H1 (cell line): ENCODE data around the gene HKDC1. TPM values are rescaled to one million over a fixed set of nuclear protein-coding genes. Genes with fewer than 3 reads are reported as not detected.

Experiments used
- CTCF ChIA-PET: fragments of 300-600 bp; sonication (Branson Sonifier 250); formaldehyde crosslinking; loops from one replicate; lab custom pipeline; 2021; ENCODE audit not compliant: partially characterized antibody; lab: Charles Lee
- POLR2A ChIA-PET: fragments of 300-600 bp; sonication (Branson Sonifier 250); formaldehyde crosslinking; loops from one replicate; lab custom pipeline; 2021; ENCODE audit warnings: inconsistent platforms; ENCODE audit not compliant: partially characterized antibody; lab: Charles Lee
- DNase-seq, 2 experiments: peaks; one replicate each; pipeline versions ENCODE4 v3.0.0 to v3.0.0-alpha.2; 2010 to 2022; ENCODE audit warnings: low spot score in 2 of 2, low read depth in 1 of 2, mixed read lengths in 1 of 2
- FAIRE-seq: peaks from 2 replicates; lab custom pipeline; 2011; peaks lifted over from hg19 to GRCh38; lab: Jason Lieb, UNC
- H2AFZ ChIP-seq: 2 replicates; pipeline ENCODE4 v1.8.1; 2012; ENCODE audit warnings: low read length, inconsistent platforms
- H2AK5ac ChIP-seq: 2 replicates; pipeline ENCODE4 v1.6.1; 2013; ENCODE audit warnings: low read depth, low read length
- H2BK120ac ChIP-seq: replicated peaks from 2 replicates; pipeline ENCODE3; 2013; ENCODE audit warnings: low read depth, low read length, inconsistent platforms
- H2BK12ac ChIP-seq: 2 replicates; pipeline ENCODE4 v1.6.1; 2013; ENCODE audit warnings: low read depth, low read length
- H2BK15ac ChIP-seq: 2 replicates; pipeline ENCODE4 v1.6.1; 2013; ENCODE audit warnings: low read length
- H2BK20ac ChIP-seq: 2 replicates; pipeline ENCODE4 v1.6.1; 2013; ENCODE audit warnings: low read length
- H2BK5ac ChIP-seq: 2 replicates; pipeline ENCODE4 v1.6.1; 2013; ENCODE audit warnings: low read depth, low read length
- H3K14ac ChIP-seq: 2 replicates; pipeline ENCODE4 v1.6.1; 2013; ENCODE audit warnings: inconsistent platforms; ENCODE audit not compliant: insufficient read length
- H3K18ac ChIP-seq: 2 replicates; pipeline ENCODE4 v1.6.1; 2013; ENCODE audit warnings: low read length; ENCODE audit errors: extremely low read depth
- H3K23ac ChIP-seq: 2 replicates; pipeline ENCODE4 v1.6.1; 2013; ENCODE audit warnings: inconsistent platforms; ENCODE audit not compliant: insufficient read length
- H3K23me2 ChIP-seq: 2 replicates; pipeline ENCODE4 v1.6.1; 2013; ENCODE audit warnings: low read depth, low read length
- H3K27ac ChIP-seq: 2 replicates; pipeline ENCODE4 v1.6.1; 2011; ENCODE audit warnings: low read depth, low read length, inconsistent platforms
- H3K27me3 ChIP-seq, 4 experiments: replicated peaks in 1 of 4; 1 replicate in 1 of 4; 2 replicates in 3 of 4; pipeline versions ENCODE4 v1.6.1 to v1.8.1; 2011 to 2013; ENCODE audit warnings: low read length in 3 of 4, mild to moderate bottlenecking in 3 of 4, inconsistent platforms in 2 of 4, mixed read lengths in 2 of 4, moderate library complexity in 1 of 4; ENCODE audit not compliant: control insufficient read depth in 3 of 4, insufficient read depth in 3 of 4; ENCODE audit errors: extremely low read depth in 1 of 4
- H3K36me3 ChIP-seq, 4 experiments: 2 replicates each; pipeline versions ENCODE4 v1.6.1 to v1.8.1; 2011 to 2013; ENCODE audit warnings: mild to moderate bottlenecking in 4 of 4, low read length in 3 of 4, moderate library complexity in 2 of 4, control low read depth in 1 of 4, inconsistent platforms in 1 of 4; ENCODE audit not compliant: insufficient read depth in 4 of 4, control insufficient read depth in 2 of 4
- H3K4ac ChIP-seq: replicated peaks from 2 replicates; pipeline ENCODE3; 2013; ENCODE audit warnings: low read length, low read depth, mixed read lengths, inconsistent platforms; ENCODE audit not compliant: insufficient read length
- H3K4me1 ChIP-seq, 4 experiments: replicated peaks in 1 of 4; 1 replicate in 1 of 4; 2 replicates in 3 of 4; pipeline versions ENCODE4 v1.6.1 to v1.8.1; 2011 to 2013; ENCODE audit warnings: low read length in 3 of 4, inconsistent platforms in 2 of 4, mixed read lengths in 1 of 4; ENCODE audit not compliant: insufficient read depth in 4 of 4, control insufficient read depth in 3 of 4
- H3K4me2 ChIP-seq, 2 experiments: 2 replicates each; pipeline versions ENCODE4 v1.6.1 to v1.8.1; 2011 to 2013; ENCODE audit warnings: low read depth in 2 of 2, low read length in 2 of 2, control low read depth in 1 of 2, inconsistent platforms in 1 of 2, mild to moderate bottlenecking in 1 of 2; ENCODE audit not compliant: insufficient read depth in 1 of 2
- H3K4me3 ChIP-seq, 4 experiments: fragments of 200-600, 300-600 bp in 1 of 4; sonication (generic), shearing (Covaris generic), sonication (Bioruptor Twin) in 1 of 4; 2 replicates each; pipeline versions ENCODE4 v1.5.1 to v1.8.1; 2011 to 2016; ENCODE audit warnings: low read length in 4 of 4, low read depth in 3 of 4, control low read depth in 2 of 4, inconsistent platforms in 2 of 4, mild to moderate bottlenecking in 2 of 4, mixed read lengths in 1 of 4, moderate library complexity in 1 of 4; ENCODE audit not compliant: insufficient read depth in 2 of 4; ENCODE audit errors: extremely low read depth in 1 of 4
- H3K56ac ChIP-seq: replicated peaks from 2 replicates; pipeline ENCODE3; 2013; ENCODE audit warnings: low read depth, mild to moderate bottlenecking, mixed read lengths, low read length, inconsistent platforms; ENCODE audit not compliant: insufficient read length
- H3K79me1 ChIP-seq: 2 replicates; pipeline ENCODE4 v1.6.1; 2013; ENCODE audit warnings: low read depth, low read length, control low read depth
- H3K79me2 ChIP-seq, 2 experiments: 2 replicates each; pipeline versions ENCODE4 v1.6.1 to v1.8.1; 2012 to 2013; ENCODE audit warnings: low read length in 2 of 2, mild to moderate bottlenecking in 2 of 2, inconsistent platforms in 1 of 2; ENCODE audit not compliant: insufficient read depth in 2 of 2, control insufficient read depth in 1 of 2
- H3K9ac ChIP-seq, 4 experiments: replicated peaks in 1 of 4; 1 replicate in 1 of 4; 2 replicates in 3 of 4; pipeline versions ENCODE4 v1.6.1 to v1.8.1; 2011 to 2013; ENCODE audit warnings: low read depth in 3 of 4, low read length in 3 of 4, control low read depth in 2 of 4, mild to moderate bottlenecking in 2 of 4, moderate library complexity in 2 of 4, inconsistent platforms in 1 of 4; ENCODE audit errors: extremely low read depth in 1 of 4
- H3K9me3 ChIP-seq, 2 experiments: 2 replicates each; pipeline versions ENCODE4 v1.6.1 to v1.8.1; 2012 to 2013; ENCODE audit warnings: mild to moderate bottlenecking in 2 of 2, moderate library complexity in 2 of 2, control low read depth in 1 of 2, inconsistent platforms in 1 of 2, low read depth in 1 of 2, low read length in 1 of 2, mixed read lengths in 1 of 2; ENCODE audit not compliant: insufficient read depth in 2 of 2
- H4K20me1 ChIP-seq, 2 experiments: replicated peaks in 1 of 2; 2 replicates each; pipeline versions ENCODE3 to v1.8.1; 2011 to 2013; ENCODE audit warnings: inconsistent platforms in 2 of 2, low read length in 2 of 2, mild to moderate bottlenecking in 1 of 2; ENCODE audit not compliant: insufficient read depth in 2 of 2, control insufficient read depth in 1 of 2
- H4K5ac ChIP-seq: 2 replicates; pipeline ENCODE4 v1.6.1; 2013; ENCODE audit warnings: low read length, low read depth, mixed read lengths, inconsistent platforms; ENCODE audit not compliant: insufficient read length
- H4K8ac ChIP-seq: 2 replicates; pipeline ENCODE4 v1.8.0; 2013; ENCODE audit warnings: mild to moderate bottlenecking, moderate library complexity, low read length, inconsistent platforms; ENCODE audit not compliant: insufficient read depth; ENCODE audit errors: extremely low read depth
- H4K91ac ChIP-seq: replicated peaks from 2 replicates; pipeline ENCODE3; 2013; ENCODE audit warnings: low read length, mixed read lengths, inconsistent platforms; ENCODE audit not compliant: insufficient read length
- GTF2F1 ChIP-seq: IDR thresholded peaks from 2 replicates; pipeline ENCODE4 v1.6.1; 2012; ENCODE audit warnings: low read depth, low read length, improper control_type of control experiment, borderline replicate concordance
- RNF2 ChIP-seq: fragments of 200-900, 300-1000 bp; sonication (generic); IDR thresholded peaks from 2 replicates; pipeline ENCODE4 v1.7.1; 2016; ENCODE audit warnings: borderline replicate concordance, low read depth, mild to moderate bottlenecking, antibody characterized with exemption, low read length; ENCODE audit not compliant: poor library complexity, severe bottlenecking; ENCODE audit errors: missing control alignments
- TAF1 ChIP-seq: IDR thresholded peaks from 2 replicates; pipeline ENCODE4 v1.6.1; 2011; ENCODE audit warnings: mild to moderate bottlenecking, low read depth, low read length
- YY1 ChIP-seq: IDR thresholded peaks from 2 replicates; pipeline ENCODE4 v1.6.1; 2011; ENCODE audit warnings: low read depth, mild to moderate bottlenecking, low read length
- WGBS, 2 experiments: shearing (Covaris generic) in 1 of 2; methylation state at CpG; one replicate each; pipeline versions ENCODE4 v1.1.6 to v1.1.7; 2013 to 2015; ENCODE audit warnings: low lambda C conversion rate in 2 of 2, mixed read lengths in 2 of 2, inconsistent platforms in 1 of 2, low coverage in 1 of 2, missing lambda C conversion rate in 1 of 2; ENCODE audit not compliant: insufficient replicate concordance in 2 of 2, insufficient coverage in 1 of 2, insufficient read length in 1 of 2; ENCODE audit errors: extremely low coverage in 1 of 2, missing lambda C conversion rate in 1 of 2; 5-methylcytosine and 5-hydroxymethylcytosine counted together
- polyA plus RNA-seq, 7 experiments: library from polyadenylated mRNA; depleted of rRNA in 3 of 7; stranded (reverse) in 5 of 7; unstranded in 2 of 7; fragments of >200 nt in 5 of 7; fragments of 200-250 nt in 2 of 7; gene quantifications; 1 replicate in 5 of 7; 2 replicates in 1 of 7; 4 replicates in 1 of 7; pipeline versions ENCODE4 v1.2.1 to v1.2.3, GENCODE V29; 2011 to 2013; ENCODE audit warnings: missing spikeins in 2 of 7, mixed read lengths in 2 of 7
- total RNA-seq: library from RNA; stranded (reverse); fragmentation: NEBNext Ultra II Directional; extraction: Animal tissue kit (Norgen Biotek cat#: 25700); gene quantifications from 2 replicates; pipeline ENCODE4 v1.2.1, GENCODE V29; 2021

Gene HKDC1
- total and polyA plus RNA-seq, 2 of the 8 experiments (the other 6 are each of a cell fraction or from before 2014, with no cell fraction given), result 0.12 to 0.78 TPM

- WGBS, 2 experiments, result 78% methylated on average over 7 of the region's 7 CpGs; no CpG with 5 or more reads in 1 of the 2 experiments
- H3K36me3 ChIP-seq, result no peaks in the 10 kb centered on the region
- no peak overlapping the region for H4K8ac ChIP-seq
- H3K4me2 ChIP-seq, result no peak overlapping the region
- H2AK5ac ChIP-seq, result no peak overlapping the region
- H2BK120ac ChIP-seq, result no peak overlapping the region
- H3K23me2 ChIP-seq, result no peaks in the 10 kb centered on the region
- H3K79me1 ChIP-seq, result no peaks in the 10 kb centered on the region
- H2BK15ac ChIP-seq, result no peak overlapping the region
- no peak overlapping the region for H3K4me3 ChIP-seq
- H3K27ac ChIP-seq, result no peak overlapping the region
- H2AFZ ChIP-seq, result no peak overlapping the region
- no peak overlapping the region for H3K56ac ChIP-seq
- H2BK20ac ChIP-seq, result no peak overlapping the region
- H4K91ac ChIP-seq, result no peak overlapping the region
- no peak overlapping the region for H3K4ac ChIP-seq
- H2BK5ac ChIP-seq, result no peak overlapping the region
- H3K18ac ChIP-seq, result no peak overlapping the region
- H2BK12ac ChIP-seq, result no peak overlapping the region
- POLR2A ChIA-PET, result interaction anchor here (1.0 kb wide), 1 partner anchor 20 kb away, joined by 3 read pairs; no protein-coding TSS in a partner anchor
- no peak for DNase-seq
- no peak for FAIRE-seq
- no peaks in the 10 kb centered on the region for H3K27me3 ChIP-seq
- TF ChIP-seq TAF1 (no peak), GTF2F1 (no peak), YY1 (no peak), RNF2 (no peak)
- H3K4me1 ChIP-seq, result no peaks in the 10 kb centered on the region; a peak in 1 of 7 replicates
- H4K20me1 ChIP-seq, result no peaks in the 10 kb centered on the region
- no peak overlapping the region for H3K14ac ChIP-seq
- H3K79me2 ChIP-seq, result no peaks in the 10 kb centered on the region
- no peak overlapping the region for H3K23ac ChIP-seq
- no peak overlapping the region for H3K9ac ChIP-seq
- CTCF ChIA-PET, result interaction anchor here (0.6 to 0.9 kb wide), 2 partner anchors 63 to 105 kb away, joined by 3 to 4 read pairs; no protein-coding TSS in a partner anchor
- no peak overlapping the region for H4K5ac ChIP-seq
- no peaks in the 10 kb centered on the region for H3K9me3 ChIP-seq
These were observed 34.7 kb downstream of the HKDC1 start for GRCh38 chr10:69254877-69255276.
